Mucosa of gallbladder (tissue), 1 donor: ENCODE results near the gene STK32B. TPM values are rescaled to one million over a fixed set of nuclear protein-coding genes. Genes with fewer than 3 reads are reported as not detected.

Experiments
- DNase-seq: peaks from one replicate; pipeline ENCODE4 v3.0.0-alpha.2; 2020; ENCODE audit warnings: low spot score
- total RNA-seq: library from RNA; stranded (reverse); gene quantifications from one replicate; pipeline ENCODE4 v1.2.1, GENCODE V29; 2021
- donor health status: DM: no; HTN: no; CAD: no.

STK32B gene
- total RNA-seq, 1 donor from 2014 or later = 4.1 TPM

- DNase-seq = no peak
Measured at GRCh38 chr4:5361968-5362367, 310.7 kb downstream of the STK32B start.

- no peak for DNase-seq
Measured at GRCh38 chr4:5364406-5364805, 313.1 kb downstream of the STK32B start.

DNA sequence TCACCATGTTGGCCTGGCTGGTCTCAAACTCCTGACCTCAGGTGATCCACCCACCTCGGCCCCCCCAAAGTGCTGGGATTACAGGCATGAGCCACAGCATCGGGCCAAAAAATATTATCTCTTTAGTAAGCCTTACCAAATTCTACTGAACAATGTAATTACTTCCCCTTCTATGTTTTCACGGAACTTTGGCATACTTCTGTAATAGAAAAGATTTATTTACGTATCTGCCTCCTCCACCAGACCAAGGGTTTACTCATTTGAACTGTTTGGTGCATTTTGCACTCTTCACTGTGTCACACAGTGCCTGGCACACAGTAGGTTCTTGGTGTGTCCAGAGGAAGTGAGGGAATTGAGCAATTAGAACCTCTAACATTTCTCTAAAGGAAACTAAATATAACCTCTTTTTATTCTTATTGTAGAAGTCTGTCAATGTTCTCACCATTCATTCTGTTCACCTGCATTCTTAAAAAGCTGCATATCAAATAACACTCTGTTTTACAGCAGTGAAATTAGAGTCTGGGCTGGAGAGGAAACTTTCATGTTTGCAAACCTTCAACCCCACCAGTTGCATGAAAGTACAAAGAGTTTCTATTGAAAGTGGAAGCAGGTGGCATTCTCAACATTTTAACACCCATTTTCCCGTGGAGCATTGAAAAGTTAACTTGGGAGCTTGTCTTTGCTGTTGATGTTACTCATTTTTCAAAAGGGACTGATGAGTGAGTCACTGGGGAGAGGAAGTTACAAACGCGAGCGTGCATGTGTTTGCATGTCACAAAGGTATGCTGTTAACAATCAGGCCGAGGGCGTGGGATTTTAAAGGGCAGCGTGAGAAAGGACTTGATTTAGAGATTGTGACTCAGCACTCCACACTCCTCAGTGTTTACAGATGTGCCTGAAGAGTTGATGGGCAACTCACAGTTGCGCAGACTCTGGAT lies 314.1 kb downstream of the STK32B start:
- DNase-seq = peak; percentile 42

GRCh38 chr4:5366009-5366386 lies 314.7 kb downstream of the STK32B start:
- DNase-seq = no peak

DNA sequence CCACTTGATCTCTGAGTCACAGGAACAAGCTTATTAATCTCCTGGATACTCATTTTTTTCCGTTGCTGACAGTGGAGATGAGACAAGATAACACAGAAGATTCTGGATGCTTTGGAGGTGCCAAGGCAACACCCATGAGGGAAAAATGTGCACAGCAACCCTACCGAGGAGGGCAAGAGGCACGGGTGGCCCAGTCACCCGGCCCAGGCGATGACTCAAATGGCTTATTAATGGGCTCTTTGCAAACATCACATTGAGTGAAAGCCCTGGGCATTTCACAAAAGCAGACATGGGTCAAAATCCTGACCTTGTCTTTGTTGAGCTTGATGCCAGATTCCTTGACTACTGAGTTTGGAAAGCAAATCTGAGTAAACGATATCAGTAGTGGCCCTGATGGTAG lies 315.1 kb downstream of the STK32B start:
- DNase-seq = no peak

DNA sequence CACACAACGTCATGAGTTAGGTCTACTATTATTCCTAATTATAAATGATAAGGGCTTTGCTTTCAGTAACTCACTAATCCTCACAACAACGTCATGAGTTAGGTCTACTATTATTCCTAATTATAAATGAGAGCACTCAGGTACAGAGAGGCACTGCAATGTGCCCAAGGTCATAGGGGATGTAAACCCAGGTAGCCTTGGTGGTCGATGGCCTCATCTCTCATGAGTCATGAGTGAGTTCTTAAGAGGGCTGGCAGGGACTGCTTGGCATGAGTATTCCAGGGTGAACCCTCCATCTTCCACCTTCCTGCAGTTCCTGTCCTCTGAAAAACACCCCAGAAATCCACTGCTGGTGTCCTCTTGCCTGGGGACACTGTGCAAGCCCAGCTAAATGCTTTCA lies 317.1 kb downstream of the STK32B start:
- DNase-seq = no peak

GRCh38 chr4:5370286-5370685 lies 319.0 kb downstream of the STK32B start:
- DNase-seq = no peak

- DNase-seq = no peak
Measured at GRCh38 chr4:5371415-5372190, 320.3 kb downstream of the STK32B start.

DNA sequence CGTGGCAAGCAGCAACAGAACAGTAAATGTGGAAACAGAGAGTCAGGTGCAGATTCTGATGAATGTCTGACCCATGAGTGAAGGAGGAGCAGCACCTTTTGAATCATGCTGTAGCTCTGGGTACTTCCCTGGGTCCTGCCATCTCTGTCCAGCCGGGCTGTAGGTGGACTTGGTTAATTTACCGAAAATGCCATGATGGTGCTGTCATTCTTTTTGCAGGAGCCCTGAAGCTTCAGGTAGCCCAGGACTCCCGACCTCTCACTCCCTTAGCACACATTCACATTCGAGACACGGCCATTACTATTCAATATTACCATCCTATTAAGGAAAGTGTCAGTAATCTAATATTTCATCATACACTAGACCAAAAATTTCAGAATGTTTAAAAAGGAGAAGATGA lies 320.9 kb downstream of the STK32B start:
- DNase-seq = no peak

- no peak for DNase-seq
Measured at GRCh38 chr4:5373327-5373726, 322.0 kb downstream of the STK32B start.

DNA sequence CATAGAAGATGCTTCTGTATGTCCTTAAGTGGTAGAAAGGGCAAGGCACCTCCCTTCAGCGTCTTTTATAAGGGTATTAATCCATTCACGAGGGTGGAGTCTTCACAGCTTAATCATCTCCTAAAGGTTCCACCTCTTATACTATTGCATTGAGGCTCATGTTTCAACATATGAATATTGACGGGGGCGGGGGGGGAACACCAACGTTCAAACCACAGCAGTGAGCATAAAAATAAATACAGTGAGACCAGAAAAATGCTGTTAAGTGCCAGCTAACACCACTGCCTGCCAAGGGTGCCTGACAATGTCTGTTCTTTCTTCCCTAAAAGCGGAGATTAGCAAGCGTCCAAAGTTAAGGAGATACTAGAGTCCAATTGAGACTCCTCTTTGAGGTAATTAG lies 323.3 kb downstream of the STK32B start:
- no peak for DNase-seq

DNA sequence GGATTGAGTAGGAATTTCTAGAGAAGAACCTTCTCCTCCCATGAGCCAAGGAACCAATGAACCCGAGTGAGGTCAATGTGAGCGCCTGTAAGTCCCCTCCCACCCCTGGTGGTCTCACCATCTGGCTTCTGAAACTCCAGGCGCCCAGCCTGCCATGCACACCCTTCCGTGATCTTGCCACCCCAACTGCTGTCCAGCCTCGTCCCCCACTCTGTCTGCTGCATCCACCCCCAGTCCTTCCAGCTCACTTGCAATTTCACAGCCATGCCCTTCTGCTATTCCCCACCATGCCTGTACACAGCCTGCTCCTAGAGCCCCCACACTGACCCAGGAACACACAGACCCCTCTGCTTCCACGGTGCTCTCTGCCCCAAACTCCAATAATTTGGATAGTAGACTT lies 323.7 kb downstream of the STK32B start:
- DNase-seq = no peak

DNA sequence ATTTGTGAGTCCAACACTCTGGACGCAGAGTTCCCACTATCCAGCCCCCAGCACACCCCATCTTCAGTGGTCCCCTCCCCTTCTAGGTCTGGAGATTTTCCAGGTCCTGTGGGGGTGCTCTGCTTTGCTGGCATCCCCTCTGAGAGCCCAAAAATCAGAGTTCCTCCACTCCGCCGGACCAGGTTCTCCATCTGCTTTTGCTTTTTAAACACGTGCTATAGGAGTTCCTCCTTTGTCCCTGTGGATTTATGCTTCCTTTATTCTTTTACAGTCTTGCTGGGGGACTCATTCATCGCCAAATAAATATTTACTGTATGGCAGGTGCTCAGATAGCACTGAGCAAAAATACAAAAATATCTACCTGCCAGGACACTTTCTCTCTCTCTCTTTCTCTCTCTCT lies 324.7 kb downstream of the STK32B start:
- DNase-seq = no peak

GRCh38 chr4:5378002-5378401 lies 326.7 kb downstream of the STK32B start:
- no peak for DNase-seq

DNA sequence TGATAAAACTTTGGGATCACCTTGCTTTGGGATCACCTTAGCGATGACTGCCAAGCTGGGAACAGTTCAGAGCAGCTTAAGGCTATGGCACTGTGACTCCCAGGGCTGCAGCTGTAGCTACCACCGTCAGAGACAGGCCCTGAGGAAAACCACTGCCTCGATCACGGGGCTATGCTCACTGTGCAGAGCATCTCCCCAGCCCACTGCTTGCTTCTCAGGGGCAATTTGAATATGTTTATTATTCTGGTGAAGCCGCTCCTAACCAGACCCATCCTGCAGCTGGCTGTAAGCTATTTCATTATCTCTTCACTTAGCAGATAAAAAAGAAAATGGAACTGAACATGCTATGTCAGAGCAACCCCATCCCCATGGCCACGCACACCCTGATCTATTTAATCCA lies 328.6 kb downstream of the STK32B start:
- DNase-seq = no peak

- DNase-seq = no peak
Measured at GRCh38 chr4:5381961-5382441, 330.7 kb downstream of the STK32B start.

DNA sequence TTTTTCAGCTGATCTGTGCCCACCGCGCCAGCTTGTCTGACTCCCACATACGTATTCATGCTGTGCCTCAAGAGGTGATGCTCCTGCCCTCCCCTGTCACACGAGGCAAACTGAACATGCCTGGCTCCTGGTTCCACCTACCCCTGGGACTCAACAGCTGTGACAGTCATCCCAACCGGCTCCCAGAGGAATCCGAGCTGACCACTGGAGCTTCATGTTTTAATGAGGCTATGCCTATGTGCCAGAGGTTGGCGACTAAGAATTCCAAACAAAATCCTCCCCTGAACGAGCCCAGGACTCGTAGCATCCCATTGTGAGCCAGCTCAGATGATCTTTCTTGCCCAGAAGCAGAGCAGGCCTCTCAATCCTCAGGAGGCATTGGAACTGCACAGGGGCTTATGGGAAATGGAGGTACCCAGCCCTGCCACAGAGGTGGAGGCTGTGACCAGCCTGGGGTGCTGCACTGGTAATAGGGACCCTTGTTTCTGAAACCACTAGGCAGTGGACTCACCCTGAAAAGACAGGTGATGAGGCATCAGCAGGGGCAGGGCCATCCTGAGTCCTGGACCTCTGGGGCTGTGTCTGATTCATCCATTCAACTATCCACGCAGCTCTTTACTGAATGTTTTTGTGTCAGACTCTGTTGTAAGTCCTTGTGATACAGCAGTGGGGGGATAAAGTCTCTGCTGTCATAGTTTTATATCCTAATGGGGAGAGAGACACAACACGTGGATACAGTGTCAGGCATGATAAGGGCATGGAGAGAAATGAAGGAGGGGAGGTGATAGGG lies 332.1 kb downstream of the STK32B start:
- no peak for DNase-seq

- no peak for DNase-seq
Measured at GRCh38 chr4:5385741-5386311, 334.5 kb downstream of the STK32B start.

DNA sequence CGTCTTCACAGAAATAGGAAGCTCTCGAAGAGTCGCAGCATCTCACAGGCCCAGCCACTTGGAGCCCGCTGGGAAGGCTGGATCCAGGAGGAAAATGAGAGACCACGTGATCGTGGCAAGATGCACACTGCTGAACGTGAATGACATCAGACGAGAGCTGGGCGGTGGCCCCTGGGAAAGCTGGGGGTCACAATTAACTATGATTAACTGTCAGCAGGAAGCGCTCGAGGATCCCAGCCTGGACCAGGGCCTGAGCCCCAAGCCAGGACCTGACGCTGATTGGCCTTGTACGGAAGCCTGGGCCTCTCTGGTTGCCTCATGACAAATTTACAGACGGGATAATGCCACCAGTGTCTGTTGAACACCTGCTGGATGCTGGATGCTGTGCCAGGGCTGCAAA lies 335.6 kb downstream of the STK32B start:
- no peak for DNase-seq

- DNase-seq = no peak
Measured at GRCh38 chr4:5387457-5387856, 336.2 kb downstream of the STK32B start.

- DNase-seq = no peak
Measured at GRCh38 chr4:5389756-5390310, 338.6 kb downstream of the STK32B start.
